IPS DF 4.7 (cell line): ENCODE data around the gene PALM2AKAP2.

ENCODE experiments used
- DNase-seq: peaks from one replicate; pipeline ENCODE4 v3.0.0-alpha.2; 2013; ENCODE audit warnings: low spot score; ENCODE audit errors: extremely low read depth

Gene PALM2AKAP2

DNA sequence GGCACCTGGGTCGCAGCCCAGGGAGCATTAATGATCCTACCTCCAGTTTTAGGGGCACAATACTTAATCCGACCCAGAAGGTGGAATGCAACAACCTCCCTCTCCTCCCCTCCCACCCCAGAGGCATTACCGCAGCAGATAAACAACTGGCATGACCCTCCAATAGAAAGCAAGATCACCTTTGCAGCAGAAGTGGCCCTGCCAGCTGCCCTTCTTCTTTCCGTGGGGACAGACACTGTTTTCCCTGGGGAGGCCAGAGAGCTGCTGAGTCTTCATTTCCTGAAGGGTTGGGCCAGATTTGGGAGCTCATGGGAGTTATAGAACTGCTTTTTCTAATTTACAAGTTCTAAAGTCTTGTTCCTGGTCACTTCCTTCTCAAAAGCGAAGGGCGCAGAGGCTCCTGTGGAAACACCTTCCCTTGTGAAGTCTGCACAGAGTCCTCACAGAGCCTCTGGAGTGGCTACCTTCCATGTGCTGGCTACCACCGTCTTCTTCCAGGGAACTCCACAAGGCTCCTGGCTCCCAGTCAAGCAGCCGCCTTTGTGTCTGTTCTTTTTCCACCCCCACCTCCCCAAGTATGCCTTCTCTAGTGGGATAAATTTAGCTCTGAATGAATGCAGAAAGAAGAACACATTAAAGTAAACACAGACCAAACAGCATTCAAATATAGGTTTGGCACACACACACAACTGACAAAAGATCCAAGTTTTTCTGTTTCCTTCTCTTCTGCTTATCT is 8.0 kb upstream of the PALM2AKAP2 start:
- no peak for DNase-seq

DNA sequence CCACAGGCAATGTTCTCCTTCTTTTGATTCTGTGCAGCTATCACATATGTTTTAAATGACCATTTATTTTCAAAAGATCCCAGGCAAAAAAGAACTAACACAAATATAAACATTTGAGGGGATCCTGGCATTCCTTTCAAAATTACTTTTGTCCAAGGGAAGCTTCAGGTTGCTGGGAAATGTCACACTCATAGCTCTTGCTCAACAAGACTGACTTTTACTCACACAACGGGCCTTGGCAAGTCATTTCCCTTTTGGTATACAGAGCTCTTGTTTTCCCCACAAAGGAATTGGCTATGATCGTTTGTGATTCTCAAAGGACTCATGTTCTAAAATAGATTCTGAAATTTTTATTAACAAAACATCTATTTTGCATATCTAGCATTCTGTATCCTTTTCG is 4.5 kb upstream of the PALM2AKAP2 start:
- no peak for DNase-seq

DNA sequence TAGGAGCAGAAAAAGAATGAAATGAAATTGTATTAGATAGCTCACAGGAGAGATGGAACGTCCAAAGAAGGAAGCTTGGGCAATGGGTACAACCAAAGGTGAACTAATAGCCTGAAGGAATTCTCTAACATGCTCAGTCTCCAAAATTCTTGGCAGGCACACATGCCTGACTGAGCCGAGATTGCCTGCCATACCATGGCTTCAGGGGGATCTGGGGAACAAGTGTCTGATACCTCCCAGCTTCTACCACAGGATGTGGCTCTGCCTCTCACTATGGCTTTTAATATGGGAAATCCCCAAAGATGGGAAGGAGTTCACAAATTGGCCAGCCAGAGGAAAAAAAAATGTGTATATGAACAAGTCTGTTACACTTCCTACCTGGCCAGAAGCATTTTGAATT is 3.6 kb upstream of the PALM2AKAP2 start:
- DNase-seq = no peak

DNA sequence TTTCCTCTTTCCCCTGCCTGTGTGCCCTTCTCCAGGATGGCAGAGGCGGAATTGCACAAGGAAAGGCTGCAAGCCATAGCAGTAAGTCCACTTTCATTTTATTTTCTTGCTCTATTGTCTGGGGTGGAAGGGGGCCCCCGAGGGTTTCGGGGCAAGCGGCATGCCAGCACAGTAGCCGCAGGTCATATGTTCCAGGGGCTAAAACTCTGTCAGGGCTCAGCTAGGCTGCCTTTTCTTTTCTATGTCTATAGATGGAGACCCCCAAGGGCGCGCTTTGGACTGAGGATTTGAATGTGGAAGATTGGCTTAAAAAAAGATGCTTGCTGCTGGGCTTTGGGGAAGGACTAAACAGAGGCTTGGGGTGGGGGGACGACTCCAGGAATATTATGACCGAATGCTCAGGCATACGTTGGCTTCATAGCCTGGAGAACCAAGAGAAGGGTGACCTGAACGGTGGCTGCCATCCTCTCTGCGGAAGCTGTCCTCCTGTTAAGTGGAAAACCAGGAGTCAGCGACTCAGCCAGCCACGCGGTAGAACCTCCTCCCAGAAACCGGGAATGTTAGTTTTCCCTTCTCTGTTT is 545 bp downstream of the PALM2AKAP2 start:
- DNase-seq = no peak

DNA sequence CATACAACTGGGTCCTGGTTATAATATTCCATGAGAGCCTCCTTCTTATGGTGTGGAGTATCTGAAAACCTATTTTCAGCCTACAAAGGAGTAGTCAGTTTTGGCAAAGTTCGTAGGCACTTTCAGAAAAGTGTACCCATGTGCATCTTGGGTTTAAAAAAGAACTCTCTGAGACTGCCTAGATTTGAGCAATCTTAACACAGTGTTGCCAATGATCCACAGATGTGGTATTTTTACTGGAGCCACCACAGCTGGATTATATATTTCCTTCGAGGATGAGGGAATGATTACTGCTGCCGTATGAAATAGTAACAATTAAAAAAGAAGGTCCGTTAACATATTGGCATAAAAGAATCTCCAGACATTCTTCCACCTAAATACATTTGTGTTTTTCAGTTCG is 1.1 kb downstream of the PALM2AKAP2 start:
- no peak for DNase-seq

DNA sequence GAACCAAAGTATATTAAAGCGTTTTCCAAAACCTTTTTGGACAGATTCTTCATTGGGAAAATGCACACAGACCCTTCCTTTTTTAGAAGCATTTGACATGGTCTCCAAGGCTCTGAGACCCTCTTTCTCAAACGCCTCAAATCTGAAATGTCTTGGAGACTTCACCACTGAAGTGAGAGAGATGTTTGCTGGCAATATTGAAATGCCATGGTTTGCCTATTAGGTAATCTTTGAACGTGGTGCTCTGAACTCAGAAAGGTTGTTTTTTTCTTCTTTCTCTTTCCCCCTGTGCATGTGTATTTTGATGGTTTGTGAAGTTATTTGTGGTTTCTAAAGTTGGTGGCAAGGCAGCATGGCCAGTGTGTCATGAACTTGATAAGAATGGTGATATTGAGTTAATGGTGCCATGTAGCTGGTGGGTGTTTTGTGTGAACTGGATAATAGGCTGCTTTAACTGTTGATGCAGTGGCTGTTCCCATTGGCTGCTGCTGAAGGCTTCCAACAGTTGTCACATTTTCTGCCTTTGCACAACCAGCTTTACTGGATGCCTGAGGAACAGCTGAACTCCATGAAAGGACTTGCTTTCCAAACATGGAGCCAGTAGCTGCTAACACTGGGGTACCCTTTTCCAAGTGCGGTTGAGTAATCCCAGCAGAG is 1.7 kb downstream of the PALM2AKAP2 start:
- DNase-seq = no peak

DNA sequence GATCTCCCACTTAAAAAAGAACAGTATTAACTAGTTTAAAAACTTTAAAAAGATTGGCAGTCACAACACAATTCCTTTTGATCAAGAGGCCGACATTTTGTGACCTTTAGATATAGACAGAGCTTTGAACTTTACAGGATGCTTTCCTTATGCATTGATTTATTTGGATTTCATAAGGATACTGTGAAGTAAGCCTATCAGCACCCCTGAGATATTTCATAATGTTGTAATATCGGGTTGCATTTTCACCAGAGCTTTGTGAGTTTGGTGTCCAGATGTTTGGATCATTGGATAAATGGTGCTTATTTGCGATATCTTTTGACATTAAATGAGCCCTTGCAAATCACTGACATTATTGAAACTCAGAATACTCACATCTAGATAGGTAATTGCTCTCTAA is 7.7 kb downstream of the PALM2AKAP2 start:
- DNase-seq = no peak

DNA sequence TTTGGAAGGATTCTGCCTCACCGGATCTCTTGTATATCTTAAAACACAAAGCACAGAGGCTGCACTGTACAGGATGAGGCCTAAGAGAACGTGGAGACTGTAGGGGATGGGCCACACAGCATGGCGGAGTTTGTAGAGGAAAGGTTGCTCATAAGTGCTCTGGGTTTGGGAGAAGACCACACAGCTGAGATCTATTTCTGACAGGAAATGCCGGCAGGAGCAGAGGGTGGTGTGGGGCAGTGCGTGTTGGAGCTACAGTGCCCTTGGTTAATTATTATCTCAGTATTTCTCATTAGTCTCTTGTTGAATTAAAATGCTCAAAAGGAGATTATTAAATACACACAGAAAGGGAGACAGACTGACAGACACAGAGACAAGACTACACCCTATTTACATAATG is 9.6 kb downstream of the PALM2AKAP2 start:
- no peak for DNase-seq

DNA sequence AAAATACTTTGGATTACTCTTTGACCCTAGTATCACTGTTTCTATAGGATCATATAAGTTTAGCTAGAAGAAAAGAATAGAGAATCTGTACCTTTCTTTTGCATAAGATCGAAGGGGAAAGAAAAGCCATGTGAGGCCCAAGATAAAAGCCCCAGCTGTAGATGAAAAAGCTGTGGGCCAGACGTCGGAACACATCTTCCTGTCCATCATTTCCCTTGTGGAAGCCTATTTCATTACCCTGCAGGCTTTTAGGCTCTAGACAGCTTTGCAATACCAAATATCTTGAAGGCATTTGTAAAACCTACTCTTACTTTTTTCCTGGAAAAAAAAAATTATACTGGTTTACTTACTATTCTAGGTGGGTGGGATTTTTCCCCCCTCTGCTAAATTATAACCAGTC is 10.0 kb downstream of the PALM2AKAP2 start:
- no peak for DNase-seq

DNA sequence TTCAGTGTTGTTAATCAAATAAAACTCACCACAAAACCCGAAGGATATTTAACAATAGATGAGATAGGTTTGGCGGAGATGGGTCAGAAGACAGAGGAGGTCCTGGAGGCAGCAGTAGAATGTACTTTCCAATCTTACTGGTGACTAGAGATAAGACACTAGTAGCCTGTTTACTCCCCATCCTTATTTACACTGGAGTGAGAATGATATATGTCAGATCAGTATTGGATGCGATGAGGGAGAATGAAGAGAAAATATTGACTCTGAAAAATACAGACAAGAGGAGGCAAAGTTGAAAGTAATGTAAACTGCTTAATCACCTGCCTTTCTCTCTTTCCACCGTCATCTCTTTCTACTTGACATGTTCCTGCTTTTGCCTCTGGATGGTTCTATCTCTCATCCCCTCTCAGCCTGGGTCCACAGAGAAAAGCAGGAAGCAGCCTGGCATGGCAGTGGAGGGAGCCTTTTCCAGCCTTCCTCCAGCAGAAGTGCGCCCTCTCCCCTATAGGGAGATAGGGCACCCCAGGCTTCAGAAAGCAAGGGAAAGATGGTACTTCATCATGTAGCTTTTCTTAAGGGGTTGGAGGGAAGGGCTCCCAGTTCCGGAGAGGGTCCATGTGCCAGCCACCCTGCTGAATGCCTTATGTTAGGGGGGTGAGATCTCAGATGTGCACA is 11.1 kb downstream of the PALM2AKAP2 start:
- DNase-seq = no peak

DNA sequence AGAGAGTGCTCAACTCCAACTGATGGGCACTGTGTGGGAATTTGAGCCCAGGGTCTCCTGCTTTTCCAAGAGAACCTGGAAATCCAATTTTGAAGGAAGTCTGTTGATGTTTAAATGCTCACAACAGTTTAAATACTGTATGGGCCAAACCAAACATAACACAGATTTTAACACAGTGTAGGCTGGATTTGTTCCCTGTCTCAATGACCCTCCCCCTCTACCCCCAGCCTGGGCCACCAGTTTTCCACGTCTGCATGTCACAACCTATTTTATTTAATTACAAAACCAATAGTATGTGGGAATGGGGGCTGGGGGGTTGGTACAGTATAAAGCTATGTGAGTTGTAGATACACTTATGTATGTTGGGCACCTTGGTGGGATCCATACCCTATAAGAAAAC is 11.7 kb downstream of the PALM2AKAP2 start:
- DNase-seq = no peak

DNA sequence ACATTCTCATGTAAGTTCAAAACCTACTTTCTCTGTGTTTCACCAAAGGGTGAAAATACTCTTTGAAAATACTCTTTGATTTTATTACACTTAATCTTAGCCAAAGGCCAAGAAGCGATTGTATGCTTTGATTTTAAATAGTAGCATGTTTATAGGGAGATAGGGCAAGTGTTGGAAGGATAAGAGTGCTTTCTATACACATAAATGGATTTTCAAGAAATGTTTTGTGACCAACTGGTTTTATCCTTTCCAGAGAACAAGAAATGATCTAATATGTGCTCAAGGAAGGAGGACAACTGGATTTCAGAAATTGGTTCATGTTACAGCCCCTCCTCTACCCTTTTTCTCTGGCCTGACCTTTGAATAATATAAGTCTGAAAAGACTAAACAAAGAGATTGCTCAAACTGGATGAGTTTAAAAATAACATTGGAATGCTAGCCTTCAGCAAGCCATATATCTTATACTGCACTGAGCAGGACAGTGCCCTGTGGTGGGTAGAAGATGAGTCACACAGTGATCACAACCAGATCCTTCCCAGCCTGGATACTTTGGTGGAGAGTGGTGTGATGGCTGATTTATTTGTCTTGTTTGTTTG is 13.1 kb downstream of the PALM2AKAP2 start:
- DNase-seq = no peak

DNA sequence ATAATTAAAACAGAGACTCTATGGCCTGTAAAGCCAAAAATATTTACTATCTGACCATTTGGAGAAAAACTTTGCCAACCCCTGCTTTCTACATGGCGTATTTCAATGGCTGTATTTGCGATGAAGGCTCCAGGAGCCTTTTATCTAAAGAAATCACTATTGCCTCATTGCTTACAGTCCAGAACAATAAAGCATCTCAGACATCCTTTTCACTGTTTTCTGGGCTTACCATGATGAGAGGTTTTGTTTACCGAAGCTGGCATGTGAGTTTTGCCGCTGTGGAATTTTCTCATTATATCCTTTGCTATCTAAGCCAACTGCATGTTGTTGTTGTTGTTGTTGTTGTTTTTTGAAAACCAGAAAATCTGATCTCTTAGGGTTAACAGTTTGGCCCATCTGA is 13.9 kb downstream of the PALM2AKAP2 start:
- DNase-seq = no peak

DNA sequence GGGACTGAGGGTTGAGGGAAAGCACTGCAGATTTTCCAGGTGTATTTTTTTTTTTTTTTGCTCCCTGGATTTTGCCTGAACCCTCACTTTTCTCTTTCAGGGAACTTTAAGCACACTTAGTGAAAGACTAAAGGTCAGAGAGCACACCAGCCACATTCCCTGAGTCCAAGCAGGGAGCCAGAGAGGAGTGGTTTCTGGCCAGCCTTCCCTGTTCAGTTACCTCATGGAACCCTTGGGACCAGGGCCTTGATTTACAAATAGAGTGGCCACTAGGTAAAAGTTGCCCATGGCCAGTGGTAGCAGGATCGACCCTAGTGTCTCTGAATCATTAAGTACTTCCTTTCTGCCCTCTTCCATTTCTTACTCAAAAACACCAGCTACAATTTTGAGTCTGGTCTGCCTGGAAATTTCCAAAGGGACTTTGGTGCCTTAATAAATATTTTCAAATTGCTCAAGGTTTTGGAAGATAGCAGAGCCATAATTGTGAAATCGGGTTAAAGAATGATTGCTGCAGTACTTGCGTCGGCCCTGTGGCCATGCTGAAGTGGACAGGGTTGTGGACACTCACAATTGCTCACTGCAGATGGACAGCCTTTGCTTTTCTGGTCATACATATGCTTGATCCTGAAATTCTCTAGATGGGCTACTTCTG is 14.5 kb downstream of the PALM2AKAP2 start:
- DNase-seq = no peak

DNA sequence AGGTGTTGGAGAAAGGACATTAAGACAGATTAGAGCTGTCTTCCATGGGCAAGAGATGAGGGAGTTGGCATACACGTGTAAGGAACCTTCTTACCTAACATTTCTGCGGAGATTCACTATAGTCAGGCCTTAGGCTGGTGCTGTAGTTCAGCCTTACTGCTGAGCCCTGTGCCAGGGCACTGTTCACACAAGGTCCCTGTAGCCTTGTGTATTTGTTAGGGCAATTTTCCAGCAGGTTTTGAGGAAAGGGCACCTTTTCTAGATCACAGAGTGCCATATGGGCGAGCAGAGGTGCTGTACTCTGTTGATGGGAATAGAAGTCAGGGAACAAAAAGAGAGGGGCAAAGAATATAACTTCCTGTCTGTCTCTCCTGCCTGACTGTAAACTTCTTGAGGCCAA is 15.6 kb downstream of the PALM2AKAP2 start:
- no peak for DNase-seq

DNA sequence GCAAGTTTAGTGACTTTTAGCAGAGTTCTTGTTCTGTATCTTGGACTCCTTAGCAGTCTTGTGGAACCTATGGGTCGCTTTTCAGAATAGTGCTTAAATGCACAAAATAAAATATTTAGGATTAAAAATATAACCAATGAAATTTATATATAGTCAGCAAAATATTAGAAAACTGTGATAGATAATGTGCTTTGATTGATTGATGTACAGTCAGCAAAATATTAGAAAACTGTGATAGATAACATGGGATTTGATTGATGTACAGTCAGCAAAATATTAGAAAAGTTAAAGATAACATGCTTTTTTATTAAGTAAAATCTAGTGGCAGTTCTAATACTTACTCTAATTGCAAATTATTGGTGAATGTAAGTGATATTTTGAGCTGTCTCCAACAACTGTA is 16.1 kb downstream of the PALM2AKAP2 start:
- DNase-seq = no peak

DNA sequence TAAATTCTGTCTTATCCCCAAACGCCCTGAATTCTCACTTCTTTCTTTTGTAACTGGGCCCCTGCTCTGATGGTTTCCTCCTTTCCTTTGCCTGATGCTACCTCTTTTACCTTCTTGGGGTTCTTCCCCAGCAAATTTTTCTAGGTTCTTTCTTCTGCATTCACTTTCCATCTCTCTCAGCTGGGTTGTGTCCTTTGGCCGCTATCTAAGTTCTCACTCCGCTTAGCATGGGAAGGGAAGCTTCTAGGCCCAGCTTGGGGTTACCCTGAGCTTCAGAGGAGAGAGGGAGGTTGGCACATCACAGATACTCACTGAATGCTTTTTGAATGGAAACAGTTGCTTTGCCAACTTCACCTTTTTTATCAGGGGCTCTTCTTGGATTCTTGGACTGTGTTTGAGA is 17.0 kb downstream of the PALM2AKAP2 start:
- no peak for DNase-seq

DNA sequence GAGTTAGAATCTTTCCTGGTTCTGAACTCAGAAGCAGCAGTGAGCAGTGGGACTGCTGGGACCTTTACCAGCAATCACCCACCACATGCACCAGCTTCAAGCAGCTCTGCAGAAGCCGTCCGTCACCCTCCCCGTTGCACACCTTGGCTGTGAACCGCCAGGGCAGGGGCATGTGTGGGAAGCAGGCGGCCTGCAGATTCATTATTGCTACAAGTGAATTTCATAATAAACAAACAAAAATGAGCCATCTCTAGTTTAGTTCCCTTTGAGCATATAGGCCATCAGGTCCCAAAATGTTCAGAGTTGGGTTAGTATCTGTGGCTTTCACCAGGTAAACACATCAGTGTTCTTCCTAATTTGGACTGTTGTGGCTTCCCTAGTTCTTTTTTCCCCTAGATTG is 17.5 kb downstream of the PALM2AKAP2 start:
- no peak for DNase-seq

DNA sequence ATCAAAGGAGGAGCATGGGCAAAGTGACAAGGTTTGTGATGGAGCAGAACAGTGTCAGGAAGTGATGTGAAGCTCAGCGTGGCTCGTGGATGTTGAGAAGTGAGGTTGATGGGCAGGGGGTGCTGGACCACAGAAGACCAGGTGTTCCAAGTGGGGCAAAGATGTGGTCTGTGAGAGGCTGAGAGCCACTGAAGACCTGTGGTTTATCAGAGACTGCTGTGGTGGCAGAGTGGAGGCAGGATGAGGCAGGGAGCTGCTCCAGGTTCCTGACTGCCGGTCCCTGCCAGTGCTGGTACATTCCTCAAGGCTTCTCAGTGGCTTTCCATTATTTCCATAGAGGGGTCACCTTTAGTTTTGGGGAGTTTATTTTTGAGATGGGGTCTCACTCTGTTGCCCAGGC is 19.1 kb downstream of the PALM2AKAP2 start:
- DNase-seq = no peak

DNA sequence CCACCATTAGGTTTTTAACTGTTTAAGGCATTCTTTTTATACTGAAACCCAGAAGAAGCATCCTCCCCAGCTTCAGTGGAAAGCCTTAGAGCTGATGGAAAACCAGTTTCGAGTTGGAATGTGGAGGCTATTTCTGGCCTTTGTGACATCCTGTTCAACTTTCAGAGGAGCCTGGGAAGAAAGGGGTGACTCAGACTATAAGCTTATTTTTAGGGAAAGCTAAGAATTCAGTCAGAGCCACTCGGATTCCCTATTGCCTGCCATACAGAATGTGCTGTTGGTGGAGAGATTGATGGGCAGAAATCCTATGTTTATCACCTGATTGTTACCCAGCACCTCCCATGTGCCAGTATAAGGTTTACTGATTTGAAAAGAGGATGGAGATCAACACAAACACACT is 19.8 kb downstream of the PALM2AKAP2 start:
- DNase-seq = no peak

DNA sequence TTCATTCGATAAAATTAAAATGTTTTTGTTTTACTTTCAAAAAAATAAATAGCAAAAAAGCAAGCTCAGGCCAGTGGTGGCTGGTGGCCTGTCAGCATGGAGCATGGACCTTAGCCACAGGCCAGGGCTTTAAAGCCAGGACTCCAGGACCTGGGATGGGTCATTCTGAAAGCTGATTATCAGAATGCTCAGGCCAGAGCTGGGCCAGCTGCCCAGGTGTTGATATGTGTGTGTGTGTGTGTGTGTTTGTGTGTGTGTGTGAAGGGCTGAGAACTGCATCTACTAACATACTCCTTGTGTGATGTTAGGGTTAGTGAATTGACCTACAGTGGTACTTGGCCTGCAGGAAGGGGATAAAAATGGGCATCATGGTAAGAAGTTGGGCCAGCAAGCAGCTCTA is 21.5 kb downstream of the PALM2AKAP2 start:
- no peak for DNase-seq

DNA sequence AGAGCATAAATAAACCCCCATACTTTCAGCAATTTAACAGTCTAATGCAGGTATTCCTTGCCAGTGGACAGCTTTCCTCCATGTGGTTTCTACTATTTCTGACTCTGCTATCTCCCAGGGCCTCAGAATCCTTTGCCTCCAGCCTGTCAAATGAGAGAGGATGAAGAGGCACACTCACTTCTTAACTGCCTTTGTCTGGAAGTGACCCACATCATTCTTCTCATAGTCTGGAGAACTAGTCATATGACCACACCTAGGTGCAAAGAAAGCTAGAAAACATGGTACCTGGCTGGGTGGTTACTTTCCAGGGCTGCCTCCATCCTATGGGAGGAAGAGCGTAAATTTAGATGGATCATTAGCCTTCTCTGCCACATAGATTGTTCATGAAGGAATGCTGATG is 22.5 kb downstream of the PALM2AKAP2 start:
- DNase-seq = no peak
